ENCODE results near the gene CMIP.

GRCh38 chr16:81554979-81555378 lies 110.4 kb downstream of the CMIP start:
- TF ChIP-seq NFIC (IDR thresholded peaks at IDR 0.05) = no peak
- no peak for TF ChIP-seq CEBPB (IDR thresholded peaks at IDR 0.05)
- TF ChIP-seq RAD21 (IDR thresholded peaks at IDR 0.05; ENCODE audit: low read depth) = no peak
- TF ChIP-seq, protein P1, sequence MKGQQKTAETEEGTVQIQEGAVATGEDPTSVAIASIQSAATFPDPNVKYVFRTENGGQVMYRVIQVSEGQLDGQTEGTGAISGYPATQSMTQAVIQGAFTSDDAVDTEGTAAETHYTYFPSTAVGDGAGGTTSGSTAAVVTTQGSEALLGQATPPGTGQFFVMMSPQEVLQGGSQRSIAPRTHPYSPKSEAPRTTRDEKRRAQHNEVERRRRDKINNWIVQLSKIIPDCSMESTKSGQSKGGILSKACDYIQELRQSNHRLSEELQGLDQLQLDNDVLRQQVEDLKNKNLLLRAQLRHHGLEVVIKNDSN (IDR thresholded peaks at IDR 0.05) = no peak
- no peak for TF ChIP-seq EGR1 (IDR thresholded peaks at IDR 0.05)
- TF ChIP-seq TCF12 (IDR thresholded peaks at IDR 0.05; ENCODE audit: low read depth) = no peak
- TF ChIP-seq EP300 (IDR thresholded peaks at IDR 0.05; ENCODE audit: borderline replicate concordance) = no peak
- TF ChIP-seq YY1 (IDR thresholded peaks at IDR 0.05; ENCODE audit: low read depth) = no peak
